PC-3 (cell line): Measurements from ENCODE around the gene ZBTB11. TPM values are rescaled to one million over a fixed set of nuclear protein-coding genes. Genes with fewer than 3 reads are reported as not detected.

ENCODE experiments used
- ATAC-seq: fragments of 200-7000 bp; cut with Tn5 transposase; 2 replicates; pipeline ENCODE4 v1.9.1; 2020; ENCODE audit warnings: mild to moderate bottlenecking, moderate library complexity
- BruUV-seq: library from RNA; stranded (reverse); fragments of 400-500 nt; replicated peaks from 2 replicates; lab custom pipeline; 2021; lab: Mats Ljungman, UMichigan
- CTCF ChIA-PET: fragments of 300-600 bp; sonication (Branson Sonifier 250); formaldehyde crosslinking; loops from one replicate; lab custom pipeline; 2022; ENCODE audit warnings: antibody characterized with exemption; lab: Charles Lee
- POLR2A ChIA-PET: fragments of 300-600 bp; sonication (Branson Sonifier 250); formaldehyde crosslinking; loops from one replicate; lab custom pipeline; 2022; ENCODE audit warnings: antibody characterized with exemption; ENCODE audit not compliant: unreplicated experiment; lab: Charles Lee
- DNase-seq: peaks from one replicate; pipeline ENCODE4 v3.0.0-alpha.2; 2015
- H2AFZ ChIP-seq: fragments of 300-600 bp; sonication (generic); 2 replicates; pipeline ENCODE4 v1.6.0; 2016; ENCODE audit warnings: antibody characterized with exemption, low read length
- H3F3A ChIP-seq: fragments of 300-600 bp; sonication (generic); one replicate; pipeline ENCODE4 v1.6.0; 2017; ENCODE audit warnings: antibody characterized with exemption, low read length, control low read depth, mild to moderate bottlenecking; ENCODE audit not compliant: unreplicated experiment
- H3K27ac ChIP-seq: fragments of 300-600 bp; sonication (generic); 2 replicates; pipeline ENCODE4 v1.5.1; 2016; ENCODE audit warnings: mild to moderate bottlenecking, low read length
- H3K27me3 ChIP-seq: fragments of 300-600 bp; sonication (generic); 2 replicates; pipeline ENCODE4 v1.6.1; 2016; ENCODE audit warnings: low read length, mixed read lengths
- H3K36me3 ChIP-seq: fragments of 300-600 bp; sonication (generic); 2 replicates; pipeline ENCODE4 v1.6.1; 2016; ENCODE audit warnings: low read depth, mixed run types, low read length, mixed read lengths
- H3K4me1 ChIP-seq: fragments of 300-600 bp; sonication (generic); 2 replicates; pipeline ENCODE4 v1.5.1; 2016; ENCODE audit warnings: low read length; ENCODE audit not compliant: insufficient read depth
- H3K4me2 ChIP-seq: fragments of 300-600 bp; sonication (generic); 2 replicates; pipeline ENCODE4 v1.6.0; 2016; ENCODE audit warnings: low read length
- H3K4me3 ChIP-seq: fragments of 300-600 bp; sonication (generic); 2 replicates; pipeline ENCODE4 v1.5.1; 2016; ENCODE audit warnings: mild to moderate bottlenecking, low read length, mixed read lengths
- H3K79me2 ChIP-seq: fragments of 300-600 bp; sonication (generic); 2 replicates; pipeline ENCODE4 v1.6.1; 2017; ENCODE audit warnings: low read length, mixed read lengths
- H3K9ac ChIP-seq: fragments of 300-600 bp; sonication (generic); 2 replicates; pipeline ENCODE4 v1.6.0; 2016; ENCODE audit warnings: mild to moderate bottlenecking, low read length
- H3K9me2 ChIP-seq: fragments of 300-600 bp; sonication (generic); replicated peaks from 2 replicates; pipeline ENCODE4 v1.6.1; 2016; ENCODE audit warnings: mixed run types, low read length, mixed read lengths
- H3K9me3 ChIP-seq: fragments of 300-600 bp; sonication (generic); 2 replicates; pipeline ENCODE4 v1.6.1; 2016; ENCODE audit warnings: low read length, mixed read lengths
- H4K20me1 ChIP-seq: fragments of 300-600 bp; sonication (generic); 2 replicates; pipeline ENCODE4 v1.6.1; 2016; ENCODE audit warnings: low read length, mixed read lengths
- EZH2 ChIP-seq: fragments of 300-600 bp; sonication (generic); IDR thresholded peaks from one replicate; pipeline ENCODE4 v1.6.1; 2017; ENCODE audit warnings: antibody characterized with exemption, mild to moderate bottlenecking, low read length; ENCODE audit not compliant: unreplicated experiment
- EZH2phosphoT487 ChIP-seq: fragments of 300-600 bp; sonication (generic); IDR thresholded peaks from 2 replicates; pipeline ENCODE4 v1.6.1; 2018; ENCODE audit warnings: mild to moderate bottlenecking, antibody characterized with exemption, low read length, borderline replicate concordance
- intact Hi-C: fragments of 100-400 bp; cut with micrococcal nuclease; formaldehyde crosslinking; loops from 2 replicates; pipeline ENCODE4 v1.9.0; 2023
- total RNA-seq: library from RNA; depleted of rRNA; stranded (reverse); fragments of >200 nt; gene quantifications from 2 replicates; pipeline ENCODE4 v1.2.3, GENCODE V29; 2014
- TF ChIP-seq, protein P1 (sequence below): fragments of 300-600 bp; sonication (generic); conservative IDR thresholded peaks from 2 replicates; pipeline ENCODE4 v1.5.1; 2017; ENCODE audit warnings: antibody characterized with exemption, low read depth, mild to moderate bottlenecking, low read length

Gene ZBTB11
- total RNA-seq, 1 experiment from 2014 or later = 27.6 TPM

GRCh38 chr3:101673953-101674352, 3.0 kb downstream of the ZBTB11 start:
- POLR2A ChIA-PET = no interaction called here
- Histone ChIP-seq H3K9me3 (no peaks in the 10 kb centered on the region), H3K27me3 (no peaks in the 10 kb centered on the region), H3K4me3 (no peak overlapping the region), H3K9me2 (no peaks in the 10 kb centered on the region), H4K20me1 (peaks cover 11% of the 10 kb centered on the region), H3K79me2 (peaks cover 64% of the 10 kb centered on the region), H3K36me3 (peaks cover 12% of the 10 kb centered on the region), H2AFZ (no peak overlapping the region), H3K27ac (no peak overlapping the region), H3K4me2 (0 out of 2 replicates have a peak overlapping the region, but pooled peaks have one; percentile 5), H3K4me1 (peaks cover 21% of the 10 kb centered on the region), H3K9ac (no peak overlapping the region), H3F3A (no peaks in the 10 kb centered on the region)
- CTCF ChIA-PET = no interaction called here
- intact Hi-C loops = no loop called here
- no peak for DNase-seq
- BruUV-seq = no TSS peak
- TF ChIP-seq EZH2phosphoT487 (no peak), EZH2 (no peak)
- TF ChIP-seq, protein P1, sequence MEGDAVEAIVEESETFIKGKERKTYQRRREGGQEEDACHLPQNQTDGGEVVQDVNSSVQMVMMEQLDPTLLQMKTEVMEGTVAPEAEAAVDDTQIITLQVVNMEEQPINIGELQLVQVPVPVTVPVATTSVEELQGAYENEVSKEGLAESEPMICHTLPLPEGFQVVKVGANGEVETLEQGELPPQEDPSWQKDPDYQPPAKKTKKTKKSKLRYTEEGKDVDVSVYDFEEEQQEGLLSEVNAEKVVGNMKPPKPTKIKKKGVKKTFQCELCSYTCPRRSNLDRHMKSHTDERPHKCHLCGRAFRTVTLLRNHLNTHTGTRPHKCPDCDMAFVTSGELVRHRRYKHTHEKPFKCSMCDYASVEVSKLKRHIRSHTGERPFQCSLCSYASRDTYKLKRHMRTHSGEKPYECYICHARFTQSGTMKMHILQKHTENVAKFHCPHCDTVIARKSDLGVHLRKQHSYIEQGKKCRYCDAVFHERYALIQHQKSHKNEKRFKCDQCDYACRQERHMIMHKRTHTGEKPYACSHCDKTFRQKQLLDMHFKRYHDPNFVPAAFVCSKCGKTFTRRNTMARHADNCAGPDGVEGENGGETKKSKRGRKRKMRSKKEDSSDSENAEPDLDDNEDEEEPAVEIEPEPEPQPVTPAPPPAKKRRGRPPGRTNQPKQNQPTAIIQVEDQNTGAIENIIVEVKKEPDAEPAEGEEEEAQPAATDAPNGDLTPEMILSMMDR = no peak
- no peak for ATAC-seq

DNA sequence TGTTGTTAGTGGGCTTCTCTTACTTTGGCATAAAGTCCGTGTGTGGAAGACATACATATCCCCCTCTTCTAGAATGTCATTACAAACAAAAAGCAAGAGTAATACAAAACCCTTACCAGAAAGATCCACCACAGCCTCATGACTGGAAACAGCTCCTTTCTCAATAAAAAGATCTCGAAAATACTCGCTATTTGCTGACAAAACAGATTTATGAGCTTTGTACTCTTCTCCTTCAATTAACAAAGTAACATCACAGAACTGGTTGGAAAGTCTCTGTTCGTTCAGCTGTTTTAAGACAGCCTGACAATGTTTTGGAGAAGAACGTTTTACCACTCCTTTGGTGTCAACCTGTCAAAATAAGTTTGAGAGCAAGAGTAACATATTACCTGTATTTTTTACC, 5.9 kb downstream of the ZBTB11 start:
- Histone ChIP-seq H2AFZ (no peak overlapping the region), H3K79me2 (peaks cover 53% of the 10 kb centered on the region), H3K9ac (no peak overlapping the region), H3K4me2 (no peak overlapping the region), H3K4me1 (peaks cover 15% of the 10 kb centered on the region), H3K36me3 (peaks cover 19% of the 10 kb centered on the region), H3K9me2 (no peaks in the 10 kb centered on the region), H3K27me3 (no peaks in the 10 kb centered on the region), H3F3A (no peaks in the 10 kb centered on the region), H3K27ac (no peak overlapping the region), H3K4me3 (no peak overlapping the region), H3K9me3 (no peaks in the 10 kb centered on the region), H4K20me1 (peaks cover 11% of the 10 kb centered on the region)
- CTCF ChIA-PET = no interaction called here
- intact Hi-C loops = no loop called here
- DNase-seq (no peak), ATAC-seq (no peak)
- POLR2A ChIA-PET = no interaction called here
- TF ChIP-seq, protein P1 = no peak
- TF ChIP-seq EZH2 (no peak), EZH2phosphoT487 (no peak)
- BruUV-seq = no TSS peak

GRCh38 chr3:101667844-101668243, 9.1 kb downstream of the ZBTB11 start:
- Histone ChIP-seq H3K9me2 (no peaks in the 10 kb centered on the region), H3F3A (no peaks in the 10 kb centered on the region), H3K4me2 (no peak overlapping the region), H3K36me3 (peaks cover 45% of the 10 kb centered on the region), H3K9me3 (no peaks in the 10 kb centered on the region), H3K27me3 (no peaks in the 10 kb centered on the region), H2AFZ (no peak overlapping the region), H3K4me3 (no peak overlapping the region), H3K27ac (no peak overlapping the region), H3K79me2 (peaks cover 22% of the 10 kb centered on the region), H3K4me1 (no peaks in the 10 kb centered on the region), H4K20me1 (no peaks in the 10 kb centered on the region), H3K9ac (no peak overlapping the region)
- no TSS peak for BruUV-seq
- intact Hi-C loops = no loop called here
- ATAC-seq (no peak), DNase-seq (no peak)
- TF ChIP-seq EZH2 = no peak
- TF ChIP-seq, protein P1 = no peak
- TF ChIP-seq EZH2phosphoT487 = no peak
- CTCF ChIA-PET = no interaction called here
- POLR2A ChIA-PET = interaction anchor here (0.6 kb wide), 1 partner anchor 18 kb away, joined by 5 read pairs; no protein-coding TSS in a partner anchor
